ENCODE results near the gene PHKA1. TPM values are rescaled to one million over a fixed set of nuclear protein-coding genes. Genes with fewer than 3 reads are reported as not detected.
"Not testable (repeated sequence)": the region's sequence is repeated elsewhere in the genome, so short reads cannot be mapped to it uniquely, and the experiment has no call there.

PHKA1 gene
- total RNA-seq, 4 donors from 2014 or later: 2.1 to 9.0 (median 5.6) TPM

DNA sequence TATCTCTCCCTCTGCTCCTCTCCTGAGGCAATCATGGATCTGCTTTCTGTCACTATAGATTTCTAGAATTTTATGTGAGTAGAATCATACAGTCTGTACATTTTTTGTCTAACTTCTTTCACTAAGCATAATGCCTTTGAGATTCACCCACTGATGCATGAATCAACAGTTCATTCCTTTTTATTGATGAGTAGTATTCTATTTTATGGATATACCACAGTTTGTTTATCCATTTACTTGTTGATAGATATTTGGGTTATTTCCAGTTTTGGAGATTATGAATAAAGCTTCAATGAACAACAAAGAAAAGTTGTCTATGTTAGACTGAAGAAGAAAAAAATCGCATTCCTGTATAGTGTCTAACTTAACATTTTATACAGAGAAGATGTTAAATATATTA, 30.5 kb downstream of the PHKA1 start:
- H3K27me3 ChIP-seq: no peaks in the 10 kb centered on the region
- no peak for DNase-seq
- H3K4me3 ChIP-seq: no peak overlapping the region
- no peak for TF ChIP-seq POLR2A (IDR thresholded peaks at IDR 0.05)
- H3K27ac ChIP-seq: no peak overlapping the region
- no peaks in the 10 kb centered on the region for H3K4me1 ChIP-seq
- H3K36me3 ChIP-seq: no peaks in the 10 kb centered on the region
- intact Hi-C loops (cut with DNase I; ENCODE audit: low total_unique reads): no loop called here
- H3K9me3 ChIP-seq: no peaks in the 10 kb centered on the region

DNA sequence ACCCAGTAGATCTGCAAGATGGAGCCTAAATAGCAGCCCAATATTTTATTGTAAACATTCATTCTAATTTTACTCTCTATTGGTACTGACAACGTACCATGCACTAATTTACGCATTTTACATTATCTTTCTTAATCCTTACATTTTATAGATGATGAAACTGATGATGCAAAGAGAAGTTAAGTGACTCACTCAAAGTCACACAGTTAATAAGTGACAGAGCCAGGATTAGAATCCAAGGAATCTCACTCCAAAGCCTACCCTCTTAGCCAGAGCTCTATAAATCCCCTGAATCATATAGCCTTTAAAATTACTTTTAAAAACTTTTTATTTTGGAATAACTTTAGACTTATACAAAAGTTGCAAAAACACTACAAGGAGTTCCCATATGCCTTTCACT, 37.6 kb downstream of the PHKA1 start:
- no peaks in the 10 kb centered on the region for H3K4me1 ChIP-seq
- TF ChIP-seq POLR2A (IDR thresholded peaks at IDR 0.05): no peak
- TF ChIP-seq, protein P1, sequence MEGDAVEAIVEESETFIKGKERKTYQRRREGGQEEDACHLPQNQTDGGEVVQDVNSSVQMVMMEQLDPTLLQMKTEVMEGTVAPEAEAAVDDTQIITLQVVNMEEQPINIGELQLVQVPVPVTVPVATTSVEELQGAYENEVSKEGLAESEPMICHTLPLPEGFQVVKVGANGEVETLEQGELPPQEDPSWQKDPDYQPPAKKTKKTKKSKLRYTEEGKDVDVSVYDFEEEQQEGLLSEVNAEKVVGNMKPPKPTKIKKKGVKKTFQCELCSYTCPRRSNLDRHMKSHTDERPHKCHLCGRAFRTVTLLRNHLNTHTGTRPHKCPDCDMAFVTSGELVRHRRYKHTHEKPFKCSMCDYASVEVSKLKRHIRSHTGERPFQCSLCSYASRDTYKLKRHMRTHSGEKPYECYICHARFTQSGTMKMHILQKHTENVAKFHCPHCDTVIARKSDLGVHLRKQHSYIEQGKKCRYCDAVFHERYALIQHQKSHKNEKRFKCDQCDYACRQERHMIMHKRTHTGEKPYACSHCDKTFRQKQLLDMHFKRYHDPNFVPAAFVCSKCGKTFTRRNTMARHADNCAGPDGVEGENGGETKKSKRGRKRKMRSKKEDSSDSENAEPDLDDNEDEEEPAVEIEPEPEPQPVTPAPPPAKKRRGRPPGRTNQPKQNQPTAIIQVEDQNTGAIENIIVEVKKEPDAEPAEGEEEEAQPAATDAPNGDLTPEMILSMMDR (IDR thresholded peaks at IDR 0.05): no peak
- intact Hi-C loops (cut with DNase I; ENCODE audit: low total_unique reads): no loop called here

DNA sequence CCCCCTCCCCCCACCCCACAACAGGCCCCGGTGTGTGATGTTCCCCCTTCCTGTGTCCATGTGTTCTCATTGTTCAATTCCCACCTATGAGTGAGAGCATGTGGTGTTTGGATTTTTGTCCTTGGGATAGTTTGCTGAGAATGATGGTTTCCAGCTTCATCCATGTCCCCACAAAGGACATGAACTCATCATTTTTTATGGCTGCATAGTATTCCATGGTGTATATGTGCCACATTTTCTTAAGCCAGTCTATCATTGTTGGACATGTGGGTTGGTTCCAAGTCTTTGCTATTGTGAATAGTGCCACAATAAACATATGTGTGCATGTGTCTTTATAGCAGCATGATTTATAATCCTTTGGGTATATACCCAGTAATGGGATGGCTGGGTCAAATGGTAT, 40.2 kb downstream of the PHKA1 start:
- DNase-seq; H3K4me3 ChIP-seq; H3K4me1 ChIP-seq; H3K27ac ChIP-seq; H3K9me3 ChIP-seq; intact Hi-C loops (cut with DNase I; ENCODE audit: low total_unique reads); H3K36me3 ChIP-seq; H3K27me3 ChIP-seq: not testable (repeated sequence)

More for the DNA sequence above, 37.6 kb downstream of the PHKA1 start:
- no peaks in the 10 kb centered on the region for H3K9me3 ChIP-seq
- no peak overlapping the region for H3K27ac ChIP-seq
- no peak for DNase-seq
- H3K36me3 ChIP-seq: no peaks in the 10 kb centered on the region
- H3K27me3 ChIP-seq: no peaks in the 10 kb centered on the region
- H3K4me3 ChIP-seq: no peak overlapping the region

DNA sequence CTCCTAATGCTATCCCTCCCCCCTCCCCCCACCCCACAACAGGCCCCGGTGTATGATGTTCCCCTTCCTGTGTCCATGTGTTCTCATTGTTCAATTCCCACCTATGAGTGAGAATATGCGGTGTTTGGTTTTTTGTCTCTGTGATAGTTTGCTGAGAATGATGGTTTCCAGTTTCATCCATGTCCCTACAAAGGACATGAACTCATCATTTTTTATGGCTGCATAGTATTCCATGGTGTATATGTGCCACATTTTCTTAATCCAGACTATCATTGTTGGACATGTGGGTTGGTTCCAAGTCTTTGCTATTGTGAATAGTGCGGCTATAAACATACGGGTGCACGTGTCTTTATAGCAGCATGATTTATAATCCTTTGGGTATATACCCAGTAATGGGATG, 44.6 kb downstream of the PHKA1 start:
- intact Hi-C loops (cut with DNase I; ENCODE audit: low total_unique reads): not testable (repeated sequence)

DNA sequence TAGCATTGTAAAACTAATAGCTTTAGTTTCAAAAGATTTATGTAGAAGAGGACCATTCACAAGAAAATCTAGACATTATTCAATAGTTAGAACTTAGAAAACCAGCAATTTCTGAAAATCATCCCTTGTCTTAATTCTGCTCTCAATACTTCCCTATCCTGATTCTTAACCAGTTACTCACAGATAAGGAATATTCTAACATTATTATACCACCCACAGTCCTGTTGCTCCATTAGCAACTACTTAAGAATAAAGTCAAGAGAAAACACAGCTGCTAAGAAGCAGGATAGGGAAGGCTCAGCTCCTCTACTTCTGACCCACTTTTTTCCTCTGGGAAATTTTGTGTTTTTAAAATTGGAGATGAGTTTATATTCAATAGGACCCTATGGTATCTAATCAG, 47.7 kb downstream of the PHKA1 start:
- no peaks in the 10 kb centered on the region for H3K4me1 ChIP-seq
- no peaks in the 10 kb centered on the region for H3K36me3 ChIP-seq
- TF ChIP-seq, protein P1 (IDR thresholded peaks at IDR 0.05): no peak
- no peak for TF ChIP-seq POLR2A (IDR thresholded peaks at IDR 0.05)
- no peak overlapping the region for H3K4me3 ChIP-seq
- intact Hi-C loops (cut with DNase I; ENCODE audit: low total_unique reads): no loop called here
- no peaks in the 10 kb centered on the region for H3K27me3 ChIP-seq
- DNase-seq: no peak
- H3K27ac ChIP-seq: no peak overlapping the region
- no peaks in the 10 kb centered on the region for H3K9me3 ChIP-seq

More for the DNA sequence above, 44.6 kb downstream of the PHKA1 start:
- DNase-seq, H3K36me3 ChIP-seq, H3K27ac ChIP-seq, H3K9me3 ChIP-seq, H3K27me3 ChIP-seq, H3K4me1 ChIP-seq, H3K4me3 ChIP-seq: not testable (repeated sequence)

DNA sequence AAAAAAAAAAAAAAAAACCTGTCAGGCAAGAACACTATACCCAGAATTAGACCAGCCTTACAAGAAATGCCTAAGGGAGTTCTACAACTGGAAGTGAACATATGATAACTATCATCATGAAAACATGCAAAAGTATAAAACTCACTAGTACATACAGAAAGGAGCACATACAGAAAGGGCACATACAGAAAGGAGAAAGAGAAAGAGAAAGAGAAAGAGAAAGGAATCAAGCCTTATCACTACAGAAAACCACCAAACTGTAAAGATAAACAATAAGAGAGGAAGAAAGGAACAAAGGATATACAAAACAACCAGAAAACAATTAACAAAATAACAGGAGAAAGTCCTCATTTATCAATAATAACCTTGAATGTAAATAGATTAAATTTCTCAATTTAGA, 50.4 kb downstream of the PHKA1 start:
- Histone ChIP-seq H3K27ac (no peak overlapping the region), H3K27me3 (no peaks in the 10 kb centered on the region), H3K4me1 (no peaks in the 10 kb centered on the region), H3K36me3 (no peaks in the 10 kb centered on the region), H3K9me3 (no peaks in the 10 kb centered on the region), H3K4me3 (no peak overlapping the region)
- TF ChIP-seq POLR2A (IDR thresholded peaks at IDR 0.05): no peak
- TF ChIP-seq, protein P1 (IDR thresholded peaks at IDR 0.05): no peak
- no peak for DNase-seq
- intact Hi-C loops (cut with DNase I; ENCODE audit: low total_unique reads): no loop called here

DNA sequence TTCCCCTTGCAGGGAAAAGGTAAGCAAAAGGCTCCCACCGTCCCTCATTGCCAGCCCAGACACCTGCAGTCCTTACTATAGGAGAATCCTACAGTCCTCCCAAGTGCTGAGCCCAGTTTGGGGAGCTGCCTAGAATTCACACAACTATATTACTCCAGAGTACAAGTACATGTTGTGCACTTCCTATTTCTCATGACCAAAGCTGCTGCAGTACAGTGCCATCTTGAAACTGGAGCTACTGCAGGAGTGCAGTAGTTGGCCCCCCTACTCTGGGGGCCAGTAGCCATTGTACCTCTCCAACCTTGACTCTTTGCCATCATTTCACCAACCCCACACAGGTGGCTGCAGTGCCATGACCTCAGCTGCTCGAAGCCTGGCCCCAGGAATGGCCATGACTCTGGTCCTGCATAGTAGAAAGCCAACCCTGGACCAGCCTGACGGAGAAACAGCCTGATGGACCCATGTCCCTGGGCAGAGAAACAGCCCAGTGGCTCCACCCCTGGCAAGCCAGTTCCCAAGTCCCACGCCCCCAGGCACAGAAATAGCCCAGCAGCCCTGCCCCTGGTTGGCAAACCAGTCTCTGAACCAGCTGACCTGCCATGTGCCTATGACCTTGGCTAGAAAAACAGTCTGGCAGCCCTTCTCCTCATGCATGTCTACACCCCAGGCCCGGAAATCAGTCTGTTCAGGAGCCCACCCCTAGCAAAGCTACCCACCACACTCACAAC, 51.9 kb downstream of the PHKA1 start:
- Histone ChIP-seq H3K36me3 (no peaks in the 10 kb centered on the region), H3K9me3 (no peaks in the 10 kb centered on the region), H3K4me3 (no peak overlapping the region), H3K27ac (no peak overlapping the region), H3K4me1 (no peaks in the 10 kb centered on the region), H3K27me3 (no peaks in the 10 kb centered on the region)
- no peak for TF ChIP-seq POLR2A (IDR thresholded peaks at IDR 0.05)
- TF ChIP-seq, protein P1 (IDR thresholded peaks at IDR 0.05): no peak
- no peak for DNase-seq
- intact Hi-C loops (cut with DNase I; ENCODE audit: low total_unique reads): no loop called here
